ENCODE data around the gene MAP3K10. TPM values are rescaled to one million over a fixed set of nuclear protein-coding genes. Genes with fewer than 3 reads are reported as not detected.

The MAP3K10 gene
- total RNA-seq, 4 donors from 2014 or later, result 4.8 to 10.1 (median 5.3) TPM

DNA sequence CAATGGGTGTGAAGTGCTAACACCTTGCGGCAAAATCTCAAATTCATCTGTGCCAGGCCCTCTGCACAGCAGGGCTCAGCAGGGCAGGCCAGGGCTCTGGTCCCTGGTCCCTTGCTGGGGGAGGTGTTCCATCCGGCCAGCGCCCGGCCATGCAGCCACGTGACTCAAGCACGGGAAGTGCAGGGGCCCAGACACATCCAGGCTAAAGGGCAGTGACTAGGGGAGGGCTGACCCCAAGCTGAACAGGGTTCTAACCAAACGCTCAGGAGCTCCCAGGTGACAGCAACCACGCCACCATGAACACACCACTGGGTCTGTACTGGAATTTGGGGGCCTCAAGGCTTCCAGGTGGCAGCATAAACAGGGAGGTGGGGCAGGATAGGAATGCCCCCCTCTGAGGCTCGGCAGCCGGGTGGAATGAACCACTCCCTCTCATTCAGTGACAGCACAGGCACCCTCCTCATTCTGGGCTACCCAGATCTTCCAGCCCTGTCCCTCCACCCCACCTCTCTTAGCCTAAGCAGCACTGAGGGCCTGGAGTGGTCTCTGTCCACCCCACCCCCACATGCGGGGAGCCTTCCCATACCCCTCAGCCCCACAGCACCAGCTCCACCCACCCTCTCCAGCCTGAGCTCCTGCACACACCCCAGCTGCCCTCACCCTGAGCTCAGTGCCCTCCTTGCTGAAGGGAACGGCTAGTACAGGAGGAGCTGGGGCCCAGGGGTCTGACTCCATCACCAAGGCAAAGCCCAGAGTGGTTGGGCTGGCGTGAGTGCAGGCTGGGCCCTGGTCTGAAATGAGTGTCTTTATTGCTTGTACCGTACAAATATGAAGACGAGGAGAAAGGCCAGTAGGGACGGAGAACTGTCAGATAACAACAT is 40.6 kb downstream of the MAP3K10 start:
- intact Hi-C loops (cut with DNase I), result no loop called here
- Histone ChIP-seq H3K4me1 (peaks cover 0 to 18% (median 6%) of the 10 kb centered on the region in 3 donors), H3K36me3 (peaks cover 24 to 44% (median 25%) of the 10 kb centered on the region in 3 donors), H3K9me3 (no peaks in the 10 kb centered on the region), H3K4me3 (no peak overlapping the region), H3K27me3 (peaks cover 0 to 12% (median 2%) of the 10 kb centered on the region in 4 donors), H3K27ac (peak overlapping the region in 2 of 4 donors; percentile 13 to 21)
- DNase-seq, result no peak
- WGBS, 2 donors, result 67 to 82% methylated on average over 6 to 9 of the region's 16 CpGs
- TF ChIP-seq, protein P1, sequence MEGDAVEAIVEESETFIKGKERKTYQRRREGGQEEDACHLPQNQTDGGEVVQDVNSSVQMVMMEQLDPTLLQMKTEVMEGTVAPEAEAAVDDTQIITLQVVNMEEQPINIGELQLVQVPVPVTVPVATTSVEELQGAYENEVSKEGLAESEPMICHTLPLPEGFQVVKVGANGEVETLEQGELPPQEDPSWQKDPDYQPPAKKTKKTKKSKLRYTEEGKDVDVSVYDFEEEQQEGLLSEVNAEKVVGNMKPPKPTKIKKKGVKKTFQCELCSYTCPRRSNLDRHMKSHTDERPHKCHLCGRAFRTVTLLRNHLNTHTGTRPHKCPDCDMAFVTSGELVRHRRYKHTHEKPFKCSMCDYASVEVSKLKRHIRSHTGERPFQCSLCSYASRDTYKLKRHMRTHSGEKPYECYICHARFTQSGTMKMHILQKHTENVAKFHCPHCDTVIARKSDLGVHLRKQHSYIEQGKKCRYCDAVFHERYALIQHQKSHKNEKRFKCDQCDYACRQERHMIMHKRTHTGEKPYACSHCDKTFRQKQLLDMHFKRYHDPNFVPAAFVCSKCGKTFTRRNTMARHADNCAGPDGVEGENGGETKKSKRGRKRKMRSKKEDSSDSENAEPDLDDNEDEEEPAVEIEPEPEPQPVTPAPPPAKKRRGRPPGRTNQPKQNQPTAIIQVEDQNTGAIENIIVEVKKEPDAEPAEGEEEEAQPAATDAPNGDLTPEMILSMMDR (IDR thresholded peaks at IDR 0.05), result no peak
- TF ChIP-seq POLR2A (IDR thresholded peaks at IDR 0.05), result no peak

DNA sequence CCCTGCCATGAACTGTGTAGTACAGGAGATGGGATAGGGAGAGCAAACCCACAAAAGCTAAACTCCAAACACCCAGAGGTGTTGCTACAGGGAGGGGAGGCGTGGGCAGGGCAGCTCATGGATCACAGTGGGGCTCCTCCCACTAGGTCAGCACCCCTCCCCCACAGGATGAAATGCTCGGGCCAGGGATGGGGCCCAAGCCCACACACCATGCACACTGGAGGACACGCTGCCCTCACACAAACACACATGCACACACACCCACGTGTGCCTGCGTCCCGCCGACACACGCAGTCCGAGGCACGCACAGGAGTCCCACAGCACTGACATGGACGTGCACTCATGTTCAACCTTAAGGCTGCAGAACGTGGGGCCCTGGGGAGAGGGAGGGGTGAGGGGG is 41.3 kb downstream of the MAP3K10 start:
- Histone ChIP-seq H3K27me3 (peaks cover 0 to 5% (median 0%) of the 10 kb centered on the region in 4 donors), H3K27ac (no peak overlapping the region), H3K36me3 (peaks cover 31 to 51% (median 31%) of the 10 kb centered on the region in 3 donors), H3K4me3 (no peak overlapping the region), H3K4me1 (peaks cover 0 to 15% (median 6%) of the 10 kb centered on the region in 3 donors), H3K9me3 (no peaks in the 10 kb centered on the region)
- intact Hi-C loops (cut with DNase I), result no loop called here
- TF ChIP-seq, protein P1 (IDR thresholded peaks at IDR 0.05), result no peak
- no peak for TF ChIP-seq POLR2A (IDR thresholded peaks at IDR 0.05)
- no peak for DNase-seq
- 57 to 82% methylated on average over 3 of the region's 12 CpGs for WGBS, 2 donors

DNA sequence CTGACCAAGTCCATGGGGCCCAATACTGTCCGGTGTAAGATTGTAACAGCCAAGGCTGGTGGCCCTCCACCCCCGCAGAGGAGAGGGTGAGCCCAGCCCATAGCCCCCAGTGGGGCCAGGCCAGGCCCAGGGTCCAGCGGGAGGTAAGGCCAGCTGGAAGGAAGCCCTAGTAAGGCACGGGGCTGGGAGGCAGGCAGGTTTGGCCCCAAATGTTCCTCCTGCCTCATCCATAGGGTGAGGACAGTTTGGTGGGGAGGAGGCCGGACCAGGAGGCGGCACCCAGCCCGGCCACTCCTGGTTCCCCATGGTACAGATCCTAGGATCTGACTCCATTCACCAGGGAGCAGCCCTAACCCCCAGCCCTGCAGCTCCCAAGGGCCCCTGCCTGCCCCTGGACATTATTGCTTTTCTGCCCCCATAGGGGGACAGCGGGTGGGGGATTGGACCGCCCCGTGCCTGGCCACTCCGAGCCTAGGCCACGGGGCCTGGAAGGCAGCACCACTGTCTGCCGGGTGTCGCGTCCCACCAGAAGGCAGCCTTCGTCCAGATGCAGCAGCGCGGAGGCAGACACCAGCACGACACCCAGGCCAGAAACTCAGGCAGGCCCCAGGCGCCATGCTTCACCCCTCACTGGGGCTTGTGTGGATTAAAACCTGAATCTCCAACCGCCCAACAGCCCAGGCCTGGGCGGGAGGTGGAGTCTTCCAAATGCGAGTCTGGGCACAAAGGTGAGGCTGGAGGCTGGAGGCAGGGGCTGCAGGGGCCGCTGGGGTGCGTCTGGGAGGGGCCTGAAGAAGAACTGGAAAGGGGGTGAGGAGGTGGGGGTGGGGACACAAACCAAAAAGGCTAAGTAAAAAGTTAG is 42.0 kb downstream of the MAP3K10 start:
- 87 to 92% methylated on average over 3 to 6 of the region's 25 CpGs for WGBS, 2 donors
- TF ChIP-seq POLR2A (IDR thresholded peaks at IDR 0.05), result no peak
- no peak overlapping the region for H3K4me3 ChIP-seq
- no peaks in the 10 kb centered on the region for H3K9me3 ChIP-seq
- DNase-seq, result no peak
- H3K27ac ChIP-seq, result no peak overlapping the region
- H3K4me1 ChIP-seq, result peaks cover 0 to 15% (median 6%) of the 10 kb centered on the region in 3 donors
- intact Hi-C loops (cut with DNase I), result no loop called here
- peaks cover 37 to 58% (median 38%) of the 10 kb centered on the region in 3 donors for H3K36me3 ChIP-seq
- H3K27me3 ChIP-seq, result no peaks in the 10 kb centered on the region

DNA sequence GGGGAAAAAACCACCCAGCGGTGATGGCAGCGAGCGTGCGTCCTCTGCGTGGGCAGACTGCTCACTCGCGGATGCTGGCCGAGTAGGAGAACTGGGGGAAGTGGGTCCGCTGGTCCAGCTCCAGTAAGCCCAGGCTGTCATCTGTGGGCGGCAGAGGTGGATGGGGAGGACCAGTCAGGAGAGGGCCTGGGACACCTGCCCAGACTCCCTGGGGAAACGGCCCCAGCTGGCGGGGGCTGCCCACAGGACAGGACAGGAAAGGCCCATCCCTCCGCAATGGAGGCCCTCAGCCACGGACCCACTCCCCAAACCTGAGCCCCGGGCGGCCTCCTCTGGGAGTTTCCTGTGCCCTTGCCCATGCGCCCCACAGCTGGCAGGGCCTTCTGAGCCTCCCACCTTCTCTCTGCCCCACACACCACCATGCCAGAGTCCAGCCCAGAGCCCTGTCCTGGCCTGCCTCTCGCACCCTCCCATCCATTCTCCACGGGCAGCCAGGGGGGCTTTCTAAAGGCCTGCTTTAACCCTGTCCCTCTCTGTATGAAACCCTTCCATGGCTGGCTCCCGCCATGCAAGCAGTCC is 42.7 kb downstream of the MAP3K10 start:
- Histone ChIP-seq H3K9me3 (no peaks in the 10 kb centered on the region), H3K27ac (no peak overlapping the region), H3K27me3 (no peaks in the 10 kb centered on the region), H3K36me3 (peaks cover 44 to 65% (median 46%) of the 10 kb centered on the region in 3 donors), H3K4me1 (peaks cover 0 to 15% (median 6%) of the 10 kb centered on the region in 3 donors), H3K4me3 (no peak overlapping the region)
- intact Hi-C loops (cut with DNase I), result no loop called here
- TF ChIP-seq, protein P1 (IDR thresholded peaks at IDR 0.05), result no peak
- TF ChIP-seq POLR2A (IDR thresholded peaks at IDR 0.05), result no peak
- WGBS, 2 donors, result 88 to 91% methylated on average over 15 to 18 of the region's 20 CpGs
- DNase-seq, result no peak

DNA sequence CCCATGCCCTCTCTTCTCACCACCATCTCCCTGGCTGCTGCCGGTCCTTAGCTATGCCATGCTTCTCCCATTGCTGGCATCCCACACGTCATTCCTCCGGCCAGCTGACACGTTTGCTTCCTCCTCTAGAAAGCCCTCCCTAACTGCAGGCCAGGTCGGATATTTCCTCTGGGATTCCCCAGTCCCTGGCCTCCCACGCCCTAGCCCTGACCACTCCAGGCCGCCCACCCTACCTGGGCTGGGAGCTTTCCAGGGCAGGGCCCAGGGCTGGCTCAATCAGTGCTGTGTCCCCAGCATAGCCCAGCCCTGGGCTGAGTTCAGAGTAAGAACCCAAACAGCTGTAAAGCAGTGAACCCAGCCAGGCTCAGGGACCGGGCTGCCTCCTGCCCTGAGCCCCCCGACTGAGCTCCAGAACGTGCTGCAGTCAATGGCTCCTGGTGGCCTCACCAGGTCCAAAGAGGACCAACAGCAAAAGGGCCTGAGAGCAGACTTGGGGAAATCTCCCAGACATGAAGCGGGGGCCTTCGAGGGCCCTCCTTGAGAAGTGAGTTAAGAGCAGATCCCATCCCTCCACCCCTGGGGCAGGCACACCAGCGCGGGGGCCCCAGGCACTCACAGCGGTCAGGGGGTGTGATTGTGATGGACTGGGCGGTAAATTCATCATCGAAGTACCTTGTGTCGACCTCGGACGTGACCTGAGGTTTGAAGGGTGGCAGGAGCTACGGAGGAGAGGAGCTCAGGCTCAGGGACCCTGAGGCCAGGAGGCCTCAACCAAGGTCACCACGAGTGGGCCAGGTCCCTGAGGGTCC is 43.4 kb downstream of the MAP3K10 start:
- no peak overlapping the region for H3K27ac ChIP-seq
- peaks cover 45 to 73% (median 51%) of the 10 kb centered on the region in 3 donors for H3K36me3 ChIP-seq
- H3K9me3 ChIP-seq, result no peaks in the 10 kb centered on the region
- 59 to 83% methylated on average over 5 to 13 of the region's 22 CpGs for WGBS, 2 donors
- no peak for DNase-seq
- no peaks in the 10 kb centered on the region for H3K27me3 ChIP-seq
- no peak overlapping the region for H3K4me3 ChIP-seq
- H3K4me1 ChIP-seq, result peaks cover 0 to 15% (median 6%) of the 10 kb centered on the region in 3 donors
- TF ChIP-seq, protein P1 (IDR thresholded peaks at IDR 0.05), result no peak
- no peak for TF ChIP-seq POLR2A (IDR thresholded peaks at IDR 0.05)
- intact Hi-C loops (cut with DNase I), result no loop called here
